CD1c-positive myeloid dendritic cell (primary cell): ENCODE data around the gene CLEC4E.
A peak's percentile ranks its signal among the peaks of the same experiment; 100 is the strongest.
"Not testable (repeated sequence)": the region's sequence is repeated elsewhere in the genome, so short reads cannot be mapped to it uniquely, and the experiment has no call there.

Source experiments
- DNase-seq: peaks from one replicate; pipeline ENCODE4 v3.0.0-alpha.2; 2016; ENCODE audit errors: extremely low spot score

The CLEC4E gene, protein sequence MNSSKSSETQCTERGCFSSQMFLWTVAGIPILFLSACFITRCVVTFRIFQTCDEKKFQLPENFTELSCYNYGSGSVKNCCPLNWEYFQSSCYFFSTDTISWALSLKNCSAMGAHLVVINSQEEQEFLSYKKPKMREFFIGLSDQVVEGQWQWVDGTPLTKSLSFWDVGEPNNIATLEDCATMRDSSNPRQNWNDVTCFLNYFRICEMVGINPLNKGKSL

DNA sequence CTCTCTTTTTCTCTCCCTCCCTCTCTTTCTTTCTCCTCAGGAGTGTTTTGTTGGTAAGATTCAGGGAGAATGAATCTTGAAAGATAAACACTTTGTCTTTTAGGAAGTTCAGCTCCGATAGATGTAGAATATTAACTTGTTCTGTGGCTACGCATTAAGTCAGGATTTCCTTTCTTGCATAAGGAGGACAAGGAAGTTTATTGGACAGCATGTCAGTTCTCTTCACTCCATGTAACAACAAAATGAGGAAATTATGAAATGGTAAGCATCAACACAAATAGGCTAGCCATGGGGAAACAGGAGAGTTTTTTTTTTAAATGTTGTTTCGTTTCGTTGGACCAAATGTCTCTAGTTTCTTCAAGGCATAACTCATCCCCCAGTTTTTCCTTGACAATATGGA lies at the start of gene CLEC4E:
Gene CLEC4E, minus strand, starts transcription at position 75 of the 400 bp plus-strand sequence. CDS start 108 bp downstream, outside the sequence.
- peak; percentile 85 for DNase-seq

DNA sequence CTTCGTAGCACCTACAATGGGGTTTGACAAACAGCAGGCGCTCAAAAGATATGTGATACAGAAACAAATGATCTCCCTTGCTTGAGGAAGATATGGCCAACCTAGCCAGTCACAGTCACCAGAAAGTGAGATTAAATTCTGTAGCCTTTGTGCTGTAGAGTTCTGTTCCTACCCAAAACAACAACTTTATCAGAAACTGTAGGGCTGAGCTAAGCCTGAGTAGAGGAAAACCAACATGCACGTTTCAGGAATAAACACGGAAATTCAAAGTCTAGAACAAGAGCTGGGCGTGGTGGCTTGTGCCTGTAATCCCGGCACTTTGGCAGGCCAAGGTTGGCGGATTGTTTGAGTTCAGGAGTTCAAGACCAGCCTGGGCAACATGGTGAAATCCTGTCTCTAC lies 49.0 kb upstream of the CLEC4E start:
- DNase-seq, result no peak

DNA sequence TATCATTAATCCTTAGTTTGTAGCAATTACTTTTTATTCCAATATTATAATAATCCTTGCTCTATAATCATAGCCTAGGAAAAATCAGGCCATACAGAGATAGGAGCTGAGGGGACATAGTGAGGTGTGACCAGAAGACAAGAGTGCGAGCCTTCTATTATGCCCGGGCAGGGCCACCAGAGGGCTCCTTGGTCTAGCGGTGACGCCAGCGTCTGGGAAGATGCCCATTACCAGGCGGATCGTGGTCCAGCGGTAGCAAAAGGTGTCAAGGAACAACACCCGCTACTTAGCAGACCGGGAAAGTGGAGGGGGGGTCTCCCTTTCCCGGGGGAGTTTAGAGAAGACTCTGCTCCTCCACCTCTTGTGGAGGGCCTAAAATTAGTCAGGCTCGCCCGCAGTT lies 43.8 kb upstream of the CLEC4E start:
- DNase-seq, result not testable (repeated sequence)

DNA sequence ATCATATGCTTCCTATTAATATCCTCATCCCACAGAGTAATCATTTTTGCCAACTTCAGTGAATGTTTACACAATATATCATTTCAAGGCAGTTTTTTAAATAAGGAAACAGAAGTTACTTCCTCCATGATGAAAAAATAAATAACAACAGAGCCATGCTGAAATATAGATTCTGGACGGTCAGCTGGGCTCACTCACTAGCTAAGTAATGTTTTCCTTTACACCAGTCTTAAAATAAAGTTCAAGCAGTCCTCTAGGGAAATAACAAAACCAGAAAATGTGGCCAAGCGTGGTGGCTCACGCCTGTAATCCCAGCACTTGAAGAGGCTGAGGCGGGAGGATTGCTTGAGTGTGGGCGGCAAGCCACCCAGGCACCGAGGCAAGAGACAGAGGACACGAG lies 43.3 kb upstream of the CLEC4E start:
- peak; percentile 81 for DNase-seq

DNA sequence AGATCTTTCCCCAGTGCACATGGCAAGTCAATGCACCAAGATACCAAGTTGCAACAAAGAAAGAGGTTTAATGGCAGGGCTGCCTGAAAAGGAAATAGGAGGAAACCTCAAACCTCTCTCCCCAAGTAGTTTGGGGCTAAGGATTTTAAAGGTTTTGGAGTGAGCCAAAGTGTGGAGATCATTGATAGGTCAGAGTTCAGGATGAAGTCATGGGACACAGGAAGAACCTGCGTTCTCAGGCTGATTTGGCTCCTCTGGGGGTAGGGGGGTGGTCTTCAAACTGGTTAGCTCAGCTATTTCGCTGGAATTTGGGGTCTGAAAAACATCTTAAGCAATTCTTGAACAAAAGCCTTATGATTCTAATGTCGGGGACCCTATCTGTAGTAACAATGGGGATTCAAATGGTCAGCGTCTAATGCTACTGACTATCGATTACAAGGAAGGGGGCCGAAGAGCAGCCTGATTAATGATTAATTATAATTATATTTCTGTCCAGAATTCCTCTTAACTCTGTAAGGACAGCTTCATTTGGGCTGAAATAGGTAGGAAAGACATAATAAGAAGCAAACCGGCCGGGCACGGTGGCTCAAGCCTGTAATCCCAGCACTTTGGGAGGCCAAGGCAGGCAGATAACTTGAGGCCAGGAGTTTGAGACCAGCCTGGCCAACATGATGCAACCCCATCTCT lies 40.5 kb upstream of the CLEC4E start:
- no peak for DNase-seq

DNA sequence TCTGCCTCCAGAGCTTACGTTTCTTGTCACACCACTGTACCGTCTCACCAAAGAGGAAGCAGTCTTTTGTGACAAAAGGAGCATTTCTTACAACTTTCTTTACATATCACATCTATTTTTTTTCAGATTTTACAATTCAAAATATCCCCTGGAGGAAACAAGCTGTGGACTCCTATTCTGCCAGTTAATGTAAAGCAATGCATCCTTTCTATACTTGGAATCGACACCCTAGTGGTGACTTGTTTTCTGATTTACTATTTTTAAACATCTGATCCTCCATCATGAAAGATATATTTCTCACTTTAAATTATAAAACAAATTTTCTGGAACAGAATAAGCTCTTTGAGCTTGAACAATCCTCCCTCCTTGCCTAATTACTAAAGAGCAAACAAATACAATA lies 37.2 kb upstream of the CLEC4E start:
- no peak for DNase-seq

DNA sequence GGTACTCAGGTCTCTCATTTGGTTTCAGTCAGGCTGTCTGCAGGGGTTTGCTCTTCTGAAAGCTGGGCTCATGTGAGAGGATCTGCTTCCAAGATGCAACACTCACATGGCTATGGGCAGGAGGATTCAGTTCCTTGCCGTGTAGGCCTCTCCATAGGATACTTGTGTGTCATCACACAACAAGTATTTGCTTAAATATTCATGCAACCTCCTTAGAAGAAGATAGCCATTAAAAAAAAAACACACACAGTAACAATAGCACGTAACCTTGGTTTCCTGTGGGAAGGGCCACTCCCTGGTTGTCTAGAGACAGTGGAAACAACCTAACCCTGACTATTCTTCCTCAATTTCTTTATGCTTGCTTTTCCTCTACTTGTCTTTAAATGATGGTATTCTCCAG lies 31.8 kb upstream of the CLEC4E start:
- peak; percentile 71 for DNase-seq

DNA sequence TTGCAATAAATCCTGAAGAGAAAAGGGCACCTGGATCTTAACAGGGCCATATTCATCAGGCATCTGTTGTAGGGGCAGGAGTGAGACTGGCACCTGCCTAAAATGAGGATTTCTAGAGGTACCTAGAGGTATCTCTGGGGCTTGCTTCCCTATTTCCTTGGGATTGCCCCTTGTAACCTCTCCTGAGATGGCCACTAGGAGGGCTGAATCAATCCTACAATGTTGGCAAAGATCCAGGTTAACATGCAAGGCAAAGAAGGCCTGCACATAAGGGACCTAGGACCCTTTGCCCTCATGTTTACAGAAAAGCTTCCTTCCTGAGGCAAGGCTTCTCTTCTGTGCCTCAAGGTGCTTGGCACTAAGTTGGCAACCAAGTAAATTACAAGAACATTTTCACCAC lies 25.8 kb upstream of the CLEC4E start:
- DNase-seq, result peak; percentile 25

DNA sequence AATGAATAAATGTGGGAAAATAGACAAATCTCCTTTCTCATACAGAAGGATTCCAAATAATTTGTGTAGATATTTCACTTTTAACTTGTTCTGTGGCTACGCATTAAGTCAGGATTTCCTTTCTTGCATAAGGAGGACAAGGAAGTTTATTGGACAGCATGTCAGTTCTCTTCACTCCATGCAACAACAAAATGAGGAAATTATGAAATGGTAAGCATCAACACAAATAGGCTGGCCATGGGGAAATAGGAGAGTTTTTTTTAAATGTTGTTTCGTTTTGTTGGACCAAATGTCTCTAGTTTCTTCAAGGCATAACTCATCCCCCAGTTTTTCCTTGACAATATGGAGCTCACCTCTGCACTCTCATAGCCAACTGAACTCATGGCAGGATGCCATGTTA lies 25.3 kb upstream of the CLEC4E start:
- DNase-seq, result peak; percentile 75

DNA sequence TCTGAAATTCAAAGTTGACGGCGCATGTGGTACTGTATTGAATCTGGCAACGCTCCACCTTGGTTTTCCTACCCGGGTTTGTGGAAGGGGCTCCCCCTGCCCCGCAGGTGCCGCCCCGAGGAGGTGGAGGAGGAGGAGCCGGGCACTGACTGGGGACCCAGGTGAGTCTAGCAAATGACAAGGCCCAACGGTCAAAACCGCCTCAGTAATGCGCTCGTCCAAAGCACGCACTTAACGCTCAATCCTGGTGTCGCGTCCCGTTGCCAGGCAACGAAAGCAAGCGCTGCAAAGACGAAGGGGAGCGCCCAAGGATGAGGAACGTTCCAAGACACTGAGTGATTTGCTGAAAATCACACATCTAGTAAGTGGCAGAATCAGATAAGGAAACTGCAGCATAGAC lies 24.0 kb upstream of the CLEC4E start:
- no peak for DNase-seq

DNA sequence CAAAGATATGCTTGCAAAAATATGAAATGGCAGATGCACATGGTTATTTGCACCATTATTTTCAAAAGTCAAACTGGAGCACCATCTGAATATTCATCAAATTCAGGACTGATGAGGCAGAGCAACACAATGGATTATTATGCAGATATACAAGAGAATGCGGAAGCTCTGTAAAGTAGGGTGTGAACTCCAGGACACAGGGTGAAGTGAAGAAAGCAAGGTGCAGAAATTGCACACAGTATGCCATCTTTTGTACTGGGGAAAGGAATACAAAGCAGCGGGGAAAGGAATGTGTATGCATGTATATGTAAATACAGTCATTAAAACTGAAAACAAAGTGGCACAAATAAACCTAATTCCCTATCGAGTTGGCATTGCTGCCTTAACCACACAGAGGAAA lies 22.7 kb upstream of the CLEC4E start:
- DNase-seq, result no peak

DNA sequence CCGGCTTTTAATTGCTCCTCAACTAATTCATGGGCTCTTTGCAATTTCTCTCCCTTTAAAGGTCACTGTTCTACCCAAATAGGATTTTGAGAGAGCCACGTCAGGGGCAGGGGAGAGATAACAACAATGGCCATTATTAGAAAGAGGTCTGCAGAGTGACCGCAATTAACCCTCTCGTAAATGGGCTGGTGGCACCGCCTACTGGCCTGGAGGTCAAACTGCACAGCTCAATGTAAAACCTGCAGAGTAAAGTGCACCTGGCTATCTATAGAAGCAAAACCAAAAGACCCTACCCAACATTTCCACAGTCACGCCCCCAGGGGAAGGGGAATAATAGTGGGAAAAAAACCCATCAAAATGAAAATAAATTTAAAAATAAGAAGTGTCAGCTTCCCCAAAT lies 21.6 kb upstream of the CLEC4E start:
- no peak for DNase-seq

DNA sequence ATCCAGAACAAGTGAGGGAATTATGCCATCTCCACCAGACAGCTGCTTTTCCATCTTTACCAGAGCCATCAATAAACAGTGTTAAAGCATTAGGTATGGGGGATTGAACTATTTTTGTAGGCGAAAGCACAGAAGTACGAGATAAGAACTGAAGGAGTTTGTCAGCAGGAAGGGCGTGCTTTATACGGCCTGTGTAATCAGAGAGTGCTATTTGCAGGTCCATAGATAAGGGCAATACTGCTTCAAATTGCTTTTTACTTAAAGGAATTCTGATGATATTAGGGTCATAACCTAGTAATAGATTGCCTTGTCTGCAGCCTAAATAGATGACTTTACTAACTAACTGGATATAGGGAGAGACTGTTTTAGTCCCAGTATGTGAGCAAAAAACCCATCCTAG lies 20.3 kb upstream of the CLEC4E start:
- no peak for DNase-seq

DNA sequence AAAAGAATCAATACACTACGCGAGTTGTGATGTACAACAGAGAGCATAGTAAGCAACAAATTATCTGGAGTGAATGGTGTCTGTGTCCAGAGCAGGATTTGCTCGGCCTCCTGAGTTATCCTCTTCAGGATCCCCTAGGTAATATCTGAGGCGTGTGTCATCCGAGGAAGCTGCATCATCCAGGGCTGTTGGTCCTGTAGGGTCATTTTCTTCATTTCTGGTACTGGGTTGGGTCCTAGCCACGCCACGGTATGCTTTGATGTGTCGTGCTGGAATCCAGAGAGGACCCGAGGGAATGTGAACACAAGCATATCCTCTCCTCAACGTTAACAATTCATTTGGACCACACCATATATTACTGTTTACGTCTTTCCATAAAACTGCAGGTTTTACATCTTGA lies 19.0 kb upstream of the CLEC4E start:
- no peak for DNase-seq

DNA sequence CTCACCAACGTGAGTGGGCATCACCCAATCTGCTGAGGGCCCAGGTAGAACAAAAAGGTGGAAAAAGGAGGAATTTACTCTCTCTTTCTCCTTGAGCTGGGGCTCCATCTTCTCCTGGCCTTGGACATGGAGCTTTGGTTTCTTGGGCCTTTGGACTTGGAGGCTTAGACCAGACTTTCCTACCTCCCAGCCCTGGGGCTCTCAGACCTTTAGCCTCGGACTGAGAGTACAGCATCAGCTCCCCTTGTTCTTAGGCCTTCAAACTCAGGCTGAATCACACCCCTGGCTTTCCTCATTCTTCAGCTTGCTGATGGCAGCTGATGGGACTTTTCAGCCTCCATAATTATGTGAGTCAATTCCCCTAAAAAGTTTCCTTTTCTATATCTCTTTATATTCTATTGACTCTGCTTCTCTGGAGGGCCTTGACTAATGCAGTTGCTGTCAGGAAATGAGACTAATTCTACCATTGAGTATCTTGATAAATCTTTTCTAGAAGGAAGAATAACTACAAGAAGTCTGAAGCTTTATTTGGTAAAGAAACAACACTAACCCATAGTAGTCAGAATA lies 15.9 kb upstream of the CLEC4E start:
- no peak for DNase-seq

DNA sequence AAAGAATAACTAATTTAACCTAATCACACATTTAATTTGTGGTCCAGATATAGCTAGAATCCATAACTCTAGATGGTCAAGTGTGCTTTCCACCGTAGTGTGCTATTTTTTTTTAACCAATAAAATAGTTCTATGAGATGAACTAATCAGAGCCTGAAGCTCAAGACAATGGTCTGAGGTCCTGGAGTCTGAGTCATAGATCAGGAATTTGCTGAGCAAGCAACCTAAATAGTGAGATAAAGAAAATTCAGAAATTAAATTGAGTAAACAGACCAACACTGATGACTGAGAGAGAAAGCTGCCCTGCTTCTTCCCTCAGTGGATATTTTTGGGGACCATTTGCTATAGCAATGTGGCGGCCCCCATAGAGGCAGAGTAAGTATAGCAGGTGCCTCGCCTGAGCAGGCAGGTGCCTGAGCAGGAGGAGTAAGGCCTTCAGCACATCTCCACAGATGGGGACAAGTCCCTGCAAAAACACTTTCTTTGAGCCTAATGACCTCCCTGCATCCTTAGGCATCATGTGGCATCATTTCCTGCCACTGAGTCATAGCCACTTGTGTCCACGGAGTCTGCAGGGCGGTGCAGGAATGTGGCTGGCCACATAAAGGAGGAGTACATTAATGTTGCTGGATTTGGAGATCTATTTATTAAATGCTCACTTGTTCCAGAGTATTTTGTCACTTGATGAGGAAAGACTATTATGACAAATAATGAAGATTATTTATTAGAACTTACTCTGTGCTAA lies 13.9 kb upstream of the CLEC4E start:
- DNase-seq, result no peak

DNA sequence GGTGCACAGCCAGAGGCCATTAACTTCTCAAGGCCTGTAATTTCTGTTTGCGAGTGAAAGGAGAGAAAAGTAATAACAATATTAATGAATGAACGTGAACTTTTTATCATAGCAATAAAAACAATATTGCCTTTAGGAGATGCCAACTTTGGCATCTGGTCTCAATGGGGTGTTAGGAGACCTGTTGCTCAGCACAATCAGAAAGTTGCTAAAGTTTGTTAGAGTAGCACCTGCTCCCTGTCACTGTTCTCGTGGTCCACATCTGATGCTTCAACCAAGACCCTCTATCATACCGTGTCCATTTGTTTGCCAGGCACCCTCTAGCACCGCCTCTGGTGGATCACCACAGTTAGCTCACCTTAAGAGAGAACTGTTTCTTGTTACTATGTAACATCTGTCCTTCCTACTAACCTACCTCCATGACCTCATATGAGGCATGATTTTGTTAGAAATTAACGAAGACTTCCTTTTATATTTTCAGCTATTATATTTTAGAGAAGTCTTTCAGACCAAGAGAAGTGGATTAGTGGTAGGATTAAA lies 12.5 kb upstream of the CLEC4E start:
- no peak for DNase-seq

DNA sequence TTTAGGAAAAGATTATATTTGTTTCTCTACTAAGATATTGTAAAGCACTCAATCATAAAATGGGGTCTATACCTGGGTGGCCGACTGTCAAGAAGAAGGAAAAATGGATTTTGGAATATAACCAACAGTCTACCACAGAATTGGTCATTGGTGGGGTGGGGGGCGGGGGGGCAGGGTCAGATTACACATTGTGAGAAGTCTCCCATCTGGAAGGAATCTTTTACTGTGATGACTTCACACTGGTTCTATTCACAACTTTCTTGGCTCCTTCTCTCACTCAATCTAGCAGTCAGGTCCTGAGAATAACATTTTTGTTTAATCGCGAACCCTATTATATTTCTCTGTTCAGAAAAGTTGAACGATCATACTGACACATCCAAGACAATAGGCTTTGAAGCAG lies 8.7 kb upstream of the CLEC4E start:
- DNase-seq, result no peak

DNA sequence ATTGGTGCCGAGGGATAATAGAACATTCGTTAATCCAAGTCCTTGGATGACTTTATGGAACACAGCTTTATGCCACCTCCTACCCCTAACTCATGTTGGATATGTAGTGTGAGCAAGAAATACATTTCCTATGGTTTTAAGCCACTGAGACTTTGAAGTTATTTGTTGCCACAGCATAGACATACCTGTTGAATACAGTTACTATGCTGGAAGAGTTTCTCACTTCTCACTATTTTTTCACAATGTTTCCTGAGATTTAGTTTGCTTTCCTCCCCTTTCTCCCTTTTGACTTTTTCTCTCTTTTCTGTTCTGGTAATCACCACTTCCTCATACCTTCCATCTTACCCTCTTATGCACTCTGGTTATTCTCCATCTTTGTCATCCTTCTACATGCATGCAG lies 7.5 kb upstream of the CLEC4E start:
- DNase-seq, result no peak

DNA sequence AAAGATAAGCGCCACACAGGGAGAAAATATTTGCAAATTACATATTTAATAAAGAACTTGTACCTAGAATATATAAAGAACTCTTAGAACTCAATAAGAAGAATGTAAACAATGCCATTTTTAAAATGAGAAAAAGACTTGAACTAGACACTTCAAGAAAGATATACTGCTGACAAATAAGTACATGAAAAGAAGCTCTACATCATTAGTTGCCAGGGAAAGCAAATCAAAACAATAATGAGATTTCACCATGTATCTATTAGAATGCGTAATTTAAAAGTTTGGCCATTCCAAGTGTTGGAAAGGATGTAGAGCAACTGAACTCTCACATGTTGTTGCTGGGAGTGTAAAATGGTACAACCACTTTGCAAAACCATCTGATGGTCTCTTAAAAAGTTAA lies 6.9 kb upstream of the CLEC4E start:
- no peak for DNase-seq

DNA sequence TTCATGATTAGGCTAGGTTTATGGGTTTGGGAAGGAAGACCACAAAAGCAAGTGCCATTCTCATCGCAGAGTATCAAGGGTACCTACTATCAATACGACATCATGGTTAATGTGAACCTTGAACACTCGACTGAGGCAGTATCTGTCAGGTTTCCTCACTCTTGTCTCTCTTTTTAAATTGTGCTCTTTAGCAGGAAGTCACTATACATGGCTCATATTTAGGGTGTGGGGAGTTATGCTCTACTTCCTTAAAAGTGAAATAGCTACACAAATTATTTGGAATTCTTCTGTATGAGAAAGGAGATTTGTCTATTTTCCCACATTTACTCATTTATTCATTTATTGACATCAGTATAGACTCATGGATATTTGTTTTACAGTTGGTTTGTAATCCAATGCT lies 5.9 kb upstream of the CLEC4E start:
- DNase-seq, result peak; percentile 25

DNA sequence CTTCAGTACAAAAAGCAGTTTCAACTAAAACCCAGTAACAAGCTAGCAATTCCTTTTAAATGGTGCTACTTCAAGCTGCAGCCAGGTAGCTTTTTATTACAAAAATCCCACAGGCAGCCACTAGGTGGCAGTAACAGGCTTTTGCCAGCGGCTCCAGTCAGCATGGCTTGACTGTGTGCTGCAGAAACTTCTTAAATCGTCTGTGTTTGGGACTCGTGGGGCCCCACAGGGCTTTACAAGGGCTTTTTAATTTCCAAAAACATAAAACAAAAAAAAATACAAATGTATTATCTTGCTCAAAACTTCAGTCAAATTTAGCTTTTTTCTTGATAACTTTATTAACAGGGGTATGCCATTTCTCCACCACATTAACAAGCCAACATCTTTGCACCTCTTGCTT lies 3.6 kb upstream of the CLEC4E start:
- DNase-seq, result peak; percentile 86

DNA sequence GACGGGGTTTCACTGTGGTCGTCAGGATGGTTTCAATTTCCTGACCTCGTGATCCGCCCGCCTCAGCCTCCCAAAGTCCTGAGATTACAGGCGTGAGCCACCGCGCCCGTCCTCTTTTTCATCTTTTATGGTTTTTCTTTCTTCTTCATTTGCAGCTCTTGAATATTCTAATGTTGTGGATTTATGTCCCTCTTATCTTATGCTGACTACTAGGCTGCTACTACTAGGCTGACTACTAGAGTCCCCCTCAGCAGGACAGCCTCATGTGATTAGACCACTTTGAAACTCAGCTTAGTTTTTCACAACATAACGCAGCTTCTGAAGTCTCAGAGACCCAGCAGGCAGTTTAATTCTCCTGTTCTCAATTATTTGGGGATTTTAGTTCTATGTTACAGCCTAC lies 857 bp upstream of the CLEC4E start:
- DNase-seq, result no peak
